ENCODE data around the gene SCLY.

GRCh38 chr2:238064376-238064775, 3.6 kb downstream of the SCLY start:
- TF ChIP-seq CTCF (IDR thresholded peaks at IDR 0.05) (no peak), POLR2A (IDR thresholded peaks at IDR 0.05) (no peak)
